Fibroblast of skin of back (primary cell): Measurements from ENCODE around the gene GZMH. TPM values are rescaled to one million over a fixed set of nuclear protein-coding genes. Genes with fewer than 3 reads are reported as not detected.
"Not testable (repeated sequence)": the region's sequence is repeated elsewhere in the genome, so short reads cannot be mapped to it uniquely, and the experiment has no call there.

Experiments
- DNase-seq: peaks from one replicate; pipeline ENCODE4 v3.0.0-alpha.2; 2013
- polyA plus RNA-seq, 2 experiments: library from polyadenylated mRNA; unstranded; fragments of 120-200 nt; gene quantifications; one replicate each; pipeline ENCODE4 v1.2.1, GENCODE V29; 2013; ENCODE audit not compliant: insufficient read length in 2 of 2

Gene GZMH, protein sequence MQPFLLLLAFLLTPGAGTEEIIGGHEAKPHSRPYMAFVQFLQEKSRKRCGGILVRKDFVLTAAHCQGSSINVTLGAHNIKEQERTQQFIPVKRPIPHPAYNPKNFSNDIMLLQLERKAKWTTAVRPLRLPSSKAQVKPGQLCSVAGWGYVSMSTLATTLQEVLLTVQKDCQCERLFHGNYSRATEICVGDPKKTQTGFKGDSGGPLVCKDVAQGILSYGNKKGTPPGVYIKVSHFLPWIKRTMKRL
- polyA plus RNA-seq (2013, experiment 1 of 2; ENCODE audit: insufficient read length): not detected
- polyA plus RNA-seq (2013, experiment 2 of 2; ENCODE audit: insufficient read length): not detected

DNA sequence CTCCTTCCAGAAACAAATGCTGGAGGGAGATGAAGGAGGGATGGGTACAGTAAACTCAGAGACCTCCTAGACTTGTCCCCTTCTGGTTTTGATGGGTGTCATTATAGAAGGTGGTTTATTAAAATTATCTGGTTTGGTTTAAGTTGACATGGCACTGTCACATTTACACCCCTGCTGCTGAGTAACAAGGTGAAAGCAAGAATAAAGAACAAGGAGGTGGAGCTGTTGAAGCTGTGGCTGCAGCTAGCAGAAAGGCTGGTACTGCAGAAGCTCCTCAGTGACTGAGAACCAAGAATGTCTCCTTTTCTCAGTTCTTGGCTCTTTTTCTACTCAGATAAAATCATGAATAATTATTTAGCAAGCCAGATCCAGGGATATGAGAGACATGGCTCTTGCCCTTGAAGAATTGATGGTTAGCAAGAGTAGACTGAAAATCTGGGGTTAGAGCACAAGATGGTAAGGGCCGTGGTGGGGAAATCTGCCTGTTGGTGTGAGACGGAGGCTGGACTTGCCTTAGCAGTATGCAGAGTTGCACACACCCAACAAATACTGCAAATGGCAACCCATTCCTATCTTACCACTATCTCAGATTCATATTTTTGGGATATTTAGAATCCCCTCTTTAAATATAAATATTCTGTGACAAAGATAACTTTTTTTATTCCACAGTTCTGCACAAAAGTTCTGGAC lies at the start of gene GZMH:
TSS of gene GZMH (minus strand) at position 31 of the 690 bp plus-strand sequence. CDS start 72 bp downstream, outside the sequence.
- no peak for DNase-seq

DNA sequence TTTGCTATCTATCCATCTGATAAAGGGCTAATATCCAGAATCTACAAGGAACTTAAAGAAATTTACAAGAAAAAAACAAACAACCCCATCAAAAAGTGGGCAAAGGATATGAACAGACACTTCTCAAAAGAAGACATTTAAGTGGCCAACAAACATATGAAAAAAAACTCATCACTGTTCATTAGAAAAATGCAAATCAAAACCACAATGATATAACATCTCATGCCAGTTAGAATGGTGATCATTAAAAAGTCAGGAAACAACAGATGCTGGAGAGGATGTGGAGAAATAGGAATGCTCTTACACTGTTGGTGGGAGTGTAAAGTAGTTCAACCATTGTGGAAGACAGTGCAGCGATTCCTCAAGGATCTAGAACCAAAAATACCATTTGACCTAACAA lies 38.9 kb upstream of the GZMH start:
- DNase-seq: not testable (repeated sequence)

DNA sequence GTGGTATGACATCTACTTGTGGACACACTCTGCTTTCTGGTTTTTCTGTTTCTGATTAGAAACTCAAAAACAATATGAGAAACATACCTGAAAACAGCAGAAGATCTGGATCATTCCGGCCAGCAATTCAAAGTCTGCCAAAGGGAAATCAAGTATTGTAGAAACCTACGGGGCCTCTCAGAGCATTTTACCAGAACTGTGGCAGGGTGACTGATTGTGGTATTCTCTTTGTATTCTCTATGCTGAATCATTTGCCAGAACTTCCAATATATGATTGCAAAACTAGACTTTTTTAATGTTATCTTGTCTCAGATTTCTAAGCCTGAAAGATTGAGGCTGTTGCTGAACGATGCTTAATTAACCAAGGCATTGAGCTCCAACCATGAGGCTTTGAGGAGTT lies 30.4 kb upstream of the GZMH start:
- no peak for DNase-seq

DNA sequence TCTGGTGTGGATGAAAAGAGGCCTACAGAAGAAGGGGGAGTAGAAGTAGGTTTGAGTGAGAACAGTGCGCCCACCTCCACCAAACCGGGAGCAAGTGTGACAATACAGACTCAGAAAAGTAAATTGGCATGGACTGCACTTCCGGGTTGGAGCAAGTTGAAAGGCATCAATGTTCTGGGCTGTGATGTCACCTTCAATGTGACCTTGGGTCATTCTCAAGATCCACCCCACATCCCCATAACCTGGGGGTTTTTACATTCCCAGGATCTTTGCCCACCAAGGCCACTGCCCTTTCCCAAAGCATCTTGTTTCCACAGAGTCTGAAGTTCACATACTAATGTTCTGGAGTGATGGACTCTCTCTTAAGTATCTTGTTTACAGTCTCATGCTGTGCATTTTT lies 29.8 kb upstream of the GZMH start:
- no peak for DNase-seq

DNA sequence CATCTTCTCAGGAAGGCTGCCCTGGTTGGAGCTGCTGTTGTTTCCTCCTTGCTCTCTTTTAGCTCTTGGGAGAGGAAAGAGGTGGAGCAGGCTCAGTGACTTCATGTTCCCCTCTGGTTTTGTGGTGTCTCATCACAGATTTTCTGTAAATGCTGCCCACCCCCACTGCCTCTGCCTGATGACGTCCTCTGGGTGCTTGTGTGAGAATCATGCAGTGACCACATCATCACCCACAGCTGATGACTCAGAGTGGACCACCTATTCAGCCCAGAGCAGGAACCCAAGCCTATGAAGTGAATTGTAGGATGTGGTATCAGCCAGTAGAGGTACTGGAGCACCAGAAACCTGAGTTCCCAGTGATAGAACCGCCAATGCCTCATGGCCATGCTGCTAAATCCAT lies 24.7 kb upstream of the GZMH start, which contains the start of gene GZMB:
TSS of gene GZMB (minus strand) at position 33 of the 400 bp plus-strand sequence. CDS start at position 3, 30 bp downstream.
- DNase-seq: no peak

DNA sequence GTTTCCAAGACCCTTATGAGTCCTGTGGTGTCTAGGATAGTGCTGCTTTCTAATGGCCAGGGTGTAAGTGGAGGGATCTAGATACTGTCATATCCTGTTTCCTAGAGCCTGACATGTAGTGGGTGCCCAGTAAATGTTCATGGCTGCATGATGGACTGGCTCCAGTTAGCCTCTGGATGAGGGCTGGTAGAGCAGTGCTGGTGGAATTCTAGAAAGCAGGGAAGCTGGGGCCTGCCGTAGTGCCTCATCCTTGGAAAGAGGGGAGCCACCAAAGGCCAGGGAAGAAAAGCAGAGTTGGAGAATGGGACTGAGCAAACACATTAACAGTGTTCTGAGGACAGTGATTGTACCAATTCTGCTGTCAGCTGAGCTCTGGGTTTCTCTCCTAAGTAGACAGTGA lies 23.9 kb upstream of the GZMH start:
- DNase-seq: no peak

DNA sequence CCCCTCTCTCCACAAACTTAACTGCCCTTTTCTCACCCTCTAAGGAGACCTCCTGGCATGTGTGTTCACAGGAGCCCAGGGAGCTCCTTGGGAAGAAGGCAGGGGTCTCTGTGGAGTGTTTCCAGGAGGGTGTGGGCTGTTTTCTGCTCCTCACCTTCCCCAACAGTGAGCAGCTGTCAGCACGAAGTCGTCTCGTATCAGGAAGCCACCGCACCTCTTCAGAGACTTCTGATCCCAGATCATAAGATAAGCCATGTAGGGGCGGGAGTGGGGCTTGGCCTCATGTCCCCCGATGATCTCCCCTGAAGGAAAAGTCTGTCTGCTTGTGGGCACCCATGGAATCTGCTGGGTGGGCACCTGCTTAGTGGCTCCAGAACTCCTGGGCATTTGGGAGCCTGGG lies 23.3 kb upstream of the GZMH start:
- no peak for DNase-seq

DNA sequence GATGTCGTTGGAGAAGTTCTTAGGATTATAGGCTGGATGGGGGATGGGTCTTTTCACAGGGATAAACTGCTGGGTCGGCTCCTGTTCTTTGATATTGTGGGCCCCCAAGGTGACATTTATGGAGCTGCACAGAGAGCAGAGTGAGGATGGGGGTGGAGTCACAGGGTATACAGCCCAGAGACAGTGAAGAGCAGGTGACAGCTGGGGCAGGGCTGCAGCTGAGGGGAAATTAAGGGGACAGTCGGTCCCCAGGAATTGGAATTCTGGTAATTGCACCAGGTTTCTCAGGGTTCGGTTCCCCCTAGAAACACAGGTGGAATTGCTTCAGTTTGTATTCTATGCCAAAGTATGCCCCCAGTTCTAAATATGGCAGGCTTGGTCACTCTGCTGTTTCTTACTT lies 22.9 kb upstream of the GZMH start:
- no peak for DNase-seq

DNA sequence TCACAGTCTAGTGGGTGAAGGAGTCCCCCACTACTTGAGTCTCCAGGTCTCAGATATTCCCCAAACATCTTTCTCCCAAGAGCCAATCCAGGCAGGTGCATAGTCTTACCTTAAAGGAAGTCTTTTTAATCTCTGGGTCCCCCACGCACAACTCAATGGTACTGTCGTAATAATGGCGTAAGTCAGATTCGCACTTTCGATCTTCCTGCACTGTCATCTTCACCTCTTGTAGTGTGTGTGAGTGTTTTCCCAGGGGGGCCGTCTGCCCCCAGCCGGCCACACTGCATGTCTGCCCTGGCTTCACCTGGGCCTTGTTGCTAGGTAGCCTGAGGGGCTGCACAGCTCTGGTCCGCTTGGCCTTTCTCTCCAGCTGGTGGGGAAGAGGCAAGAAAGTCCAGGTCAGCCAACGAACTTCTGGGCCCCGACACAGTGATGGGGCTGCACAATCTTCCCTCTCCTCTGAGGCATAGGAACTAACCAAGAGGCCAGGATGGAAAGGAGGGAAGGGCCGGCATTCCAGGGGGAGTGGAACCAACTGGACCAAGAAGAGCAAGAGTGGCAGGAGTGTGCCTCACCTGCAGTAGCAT lies 22.4 kb upstream of the GZMH start:
- DNase-seq: no peak

DNA sequence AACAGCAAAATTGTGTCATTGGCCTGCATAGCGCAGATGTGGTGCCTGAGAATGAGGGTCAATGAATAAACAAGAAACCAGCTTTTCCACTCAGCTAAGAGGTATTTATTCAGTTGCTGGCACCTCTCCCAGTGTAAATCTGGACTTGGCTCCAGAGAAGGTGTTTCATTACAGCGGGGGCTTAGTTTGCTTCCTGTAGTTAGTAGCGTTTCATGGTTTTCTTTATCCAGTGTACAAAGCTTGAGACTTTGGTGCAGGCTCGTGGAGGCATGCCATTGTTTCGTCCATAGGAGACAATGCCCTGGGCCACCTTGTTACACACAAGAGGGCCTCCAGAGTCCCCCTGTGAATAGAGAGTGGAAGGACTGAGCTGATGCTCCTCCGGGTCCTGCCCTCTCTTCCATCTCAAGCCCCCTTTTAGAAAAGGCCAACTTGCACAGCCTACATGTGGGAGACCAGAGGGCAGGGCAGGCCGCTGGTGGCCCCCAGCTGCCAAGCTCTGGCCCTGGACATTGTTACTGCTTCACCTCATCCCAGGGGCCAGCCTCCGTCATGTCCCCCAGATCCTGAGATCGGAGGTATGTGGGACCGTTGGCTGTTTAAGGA lies 21.5 kb upstream of the GZMH start:
- DNase-seq: no peak

DNA sequence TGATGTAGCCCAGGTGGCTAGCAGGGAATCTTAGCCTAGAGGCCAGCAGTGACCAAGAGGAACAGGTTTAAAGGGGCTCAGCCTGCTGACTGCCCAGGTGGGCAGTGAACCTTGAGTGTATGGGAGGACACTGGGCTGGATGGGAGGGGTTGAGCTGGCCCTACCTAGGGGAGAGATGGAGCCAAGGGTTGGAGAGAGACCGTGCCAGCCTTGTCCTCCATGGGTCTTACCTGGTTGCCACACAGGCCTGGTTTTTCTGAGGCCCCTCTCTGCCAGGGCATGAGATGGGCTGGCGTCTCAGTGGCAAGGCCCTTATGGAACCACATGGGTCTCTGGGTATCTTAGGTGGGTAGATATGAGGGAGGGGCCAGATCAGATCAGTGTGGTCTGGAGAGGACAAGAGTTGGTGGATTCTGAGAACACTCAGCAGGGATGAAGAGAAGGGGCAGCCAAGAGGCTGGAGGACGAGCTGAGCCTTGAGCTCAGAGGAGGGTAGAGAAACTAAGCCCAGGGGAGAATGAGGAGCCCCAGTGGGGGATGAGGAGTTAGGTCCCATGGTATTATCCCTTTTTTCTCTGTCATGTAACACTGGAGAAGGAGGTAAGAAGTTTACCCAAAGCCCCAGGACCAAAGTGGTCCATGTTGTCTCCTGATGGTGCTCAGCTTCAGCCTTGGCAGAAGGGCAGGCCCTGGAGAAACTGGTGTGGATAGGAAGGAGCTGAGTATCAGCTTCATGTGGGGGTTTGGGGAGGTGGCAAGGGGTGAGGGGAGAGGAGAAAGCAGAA lies 20.8 kb upstream of the GZMH start:
- DNase-seq: no peak

DNA sequence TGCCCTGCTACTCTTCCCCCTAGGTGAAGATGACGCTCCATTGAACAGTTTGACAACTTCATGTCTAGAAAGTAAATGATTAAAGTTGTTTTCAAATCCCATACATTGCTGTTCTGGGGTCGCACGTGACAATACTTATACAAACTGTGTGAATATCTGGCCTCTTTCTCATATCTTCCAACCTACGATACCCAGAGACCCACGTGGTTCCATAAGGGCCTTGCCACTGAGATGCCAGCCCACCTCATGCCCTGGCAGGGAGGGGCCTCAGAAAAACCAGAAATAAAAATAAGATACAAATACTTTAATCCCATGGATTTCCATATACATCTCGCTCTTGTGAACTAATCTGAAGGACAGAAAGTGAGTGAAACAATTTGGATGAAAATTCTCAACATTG lies 20.0 kb upstream of the GZMH start:
- no peak for DNase-seq

DNA sequence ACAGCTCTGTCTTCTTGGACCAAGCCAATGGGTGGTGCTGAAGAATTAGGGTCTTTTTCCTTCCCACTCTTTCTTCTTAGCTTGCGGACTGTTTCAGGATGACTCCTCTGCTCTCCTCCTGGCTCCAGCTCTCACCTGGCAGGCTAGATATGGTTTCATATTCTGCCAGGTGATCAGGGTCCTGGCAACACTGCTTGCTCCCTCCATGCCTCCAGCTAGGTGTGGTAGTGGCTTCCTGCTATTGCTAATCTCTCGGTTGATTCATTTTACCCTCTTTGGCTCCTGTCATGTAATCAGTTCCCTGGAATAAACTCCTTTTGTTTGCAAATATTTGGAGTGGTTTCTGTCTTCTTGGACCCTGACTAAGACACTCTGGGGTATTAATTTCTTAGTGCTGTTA lies 4.3 kb upstream of the GZMH start:
- no peak for DNase-seq

DNA sequence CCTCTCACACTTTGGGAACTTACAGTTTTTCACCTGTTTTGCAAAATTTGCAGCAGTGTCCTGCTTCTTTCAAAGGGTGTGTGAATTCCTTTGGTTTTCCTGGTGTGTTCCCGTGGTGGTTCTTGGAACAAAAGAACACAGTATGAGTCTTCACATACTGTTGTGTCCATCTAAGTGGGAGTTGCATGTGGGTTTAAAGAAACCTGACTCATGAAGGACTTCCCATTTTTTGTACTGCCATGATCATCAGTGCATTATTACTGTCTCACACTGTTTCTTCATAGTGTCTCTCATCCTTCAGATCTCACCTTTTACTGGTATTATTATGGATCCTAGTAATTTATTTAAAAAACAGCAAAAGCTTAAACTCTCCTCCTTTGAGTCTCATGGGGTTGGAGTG lies 3.8 kb upstream of the GZMH start:
- DNase-seq: no peak

DNA sequence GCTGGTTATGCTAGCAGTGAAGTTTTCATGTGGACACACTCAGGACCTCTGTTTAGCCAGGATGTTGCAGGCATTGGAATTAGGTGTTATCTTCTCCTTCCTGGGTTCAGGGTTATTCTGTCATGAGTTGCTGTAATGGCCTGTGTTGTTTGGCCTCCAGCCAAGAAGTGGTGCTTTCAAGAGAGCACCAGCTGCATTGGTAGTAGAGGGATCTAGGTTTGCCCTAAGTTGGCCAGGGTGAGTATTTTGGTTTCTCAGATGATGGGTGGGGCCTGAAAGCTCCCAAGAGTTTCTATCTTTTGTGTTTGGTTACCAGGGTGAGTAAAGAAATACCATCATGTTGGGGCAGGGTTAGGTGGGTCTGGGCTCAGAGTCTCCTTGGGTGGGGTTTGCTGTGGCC lies 2.7 kb upstream of the GZMH start:
- no peak for DNase-seq

DNA sequence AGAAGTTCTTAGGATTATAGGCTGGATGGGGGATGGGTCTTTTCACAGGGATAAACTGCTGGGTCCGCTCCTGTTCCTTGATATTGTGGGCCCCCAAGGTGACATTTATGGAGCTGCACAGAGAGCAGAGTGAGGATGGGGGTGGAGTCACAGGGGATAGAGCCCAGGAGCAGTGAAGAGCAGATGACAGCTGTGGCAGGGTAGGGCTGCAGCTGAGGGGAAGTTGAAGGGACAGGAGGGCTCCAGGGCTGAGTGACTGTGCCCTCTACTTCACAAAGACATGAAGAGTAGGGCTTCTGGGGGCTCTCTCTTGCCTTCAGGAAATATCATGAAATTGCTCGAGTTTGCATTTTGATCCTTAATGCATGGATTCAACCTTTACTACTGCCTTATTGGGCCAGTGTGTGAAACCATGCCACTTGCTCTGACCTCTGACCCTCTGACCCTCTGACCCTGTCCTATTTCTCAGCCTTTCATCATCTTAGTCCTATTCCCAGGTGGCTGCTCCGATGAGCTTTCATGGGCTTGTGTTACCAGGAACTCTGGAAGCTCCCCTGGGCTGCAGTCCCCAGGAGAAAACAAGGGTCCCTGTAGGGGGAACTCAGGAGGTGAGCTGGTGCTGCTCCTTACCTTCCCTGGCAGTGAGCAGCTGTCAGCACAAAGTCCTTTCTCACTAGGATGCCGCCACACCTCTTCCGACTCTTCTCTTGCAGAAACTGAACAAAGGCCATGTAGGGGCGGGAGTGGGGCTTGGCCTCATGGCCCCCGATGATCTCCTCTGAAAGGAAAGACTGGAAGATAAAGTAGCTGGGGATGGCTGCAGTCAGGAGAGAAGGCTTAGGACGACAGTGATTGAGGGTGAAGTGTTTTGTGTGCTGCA lies 1.6 kb downstream of the GZMH start:
- no peak for DNase-seq

DNA sequence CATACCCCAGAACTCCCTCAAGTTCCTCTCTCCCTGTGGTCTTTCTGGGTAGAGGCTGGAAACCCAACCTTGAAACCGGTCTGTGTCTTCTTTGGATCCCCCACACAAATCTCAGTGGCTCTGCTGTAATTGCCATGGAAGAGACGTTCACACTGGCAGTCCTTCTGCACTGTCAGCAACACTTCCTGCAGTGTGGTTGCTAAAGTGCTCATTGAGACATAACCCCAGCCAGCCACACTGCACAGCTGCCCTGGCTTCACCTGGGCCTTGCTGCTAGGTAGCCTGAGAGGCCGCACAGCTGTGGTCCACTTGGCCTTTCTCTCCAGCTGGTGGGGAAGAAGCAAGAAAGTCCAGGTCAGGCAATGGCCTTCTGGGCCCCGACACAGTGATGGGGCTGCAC lies 2.4 kb downstream of the GZMH start:
- no peak for DNase-seq

DNA sequence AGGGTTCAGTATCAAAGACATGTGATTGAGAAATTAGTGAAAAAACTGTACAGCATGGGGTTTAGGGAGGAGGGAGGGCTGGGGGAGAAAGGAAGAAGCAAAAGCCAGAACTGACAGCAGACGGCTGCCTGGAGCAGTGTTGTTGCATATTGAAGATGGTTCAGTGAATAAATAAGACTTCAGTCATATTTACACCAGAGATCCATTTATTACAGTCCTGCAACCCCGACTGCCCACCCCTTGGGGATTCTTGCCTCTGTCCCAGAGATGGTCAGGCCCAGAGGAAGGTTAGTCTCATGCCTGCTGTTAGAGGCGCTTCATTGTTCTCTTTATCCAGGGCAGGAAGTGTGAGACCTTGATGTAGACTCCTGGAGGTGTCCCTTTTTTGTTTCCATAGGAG lies 3.2 kb downstream of the GZMH start:
- DNase-seq: no peak

DNA sequence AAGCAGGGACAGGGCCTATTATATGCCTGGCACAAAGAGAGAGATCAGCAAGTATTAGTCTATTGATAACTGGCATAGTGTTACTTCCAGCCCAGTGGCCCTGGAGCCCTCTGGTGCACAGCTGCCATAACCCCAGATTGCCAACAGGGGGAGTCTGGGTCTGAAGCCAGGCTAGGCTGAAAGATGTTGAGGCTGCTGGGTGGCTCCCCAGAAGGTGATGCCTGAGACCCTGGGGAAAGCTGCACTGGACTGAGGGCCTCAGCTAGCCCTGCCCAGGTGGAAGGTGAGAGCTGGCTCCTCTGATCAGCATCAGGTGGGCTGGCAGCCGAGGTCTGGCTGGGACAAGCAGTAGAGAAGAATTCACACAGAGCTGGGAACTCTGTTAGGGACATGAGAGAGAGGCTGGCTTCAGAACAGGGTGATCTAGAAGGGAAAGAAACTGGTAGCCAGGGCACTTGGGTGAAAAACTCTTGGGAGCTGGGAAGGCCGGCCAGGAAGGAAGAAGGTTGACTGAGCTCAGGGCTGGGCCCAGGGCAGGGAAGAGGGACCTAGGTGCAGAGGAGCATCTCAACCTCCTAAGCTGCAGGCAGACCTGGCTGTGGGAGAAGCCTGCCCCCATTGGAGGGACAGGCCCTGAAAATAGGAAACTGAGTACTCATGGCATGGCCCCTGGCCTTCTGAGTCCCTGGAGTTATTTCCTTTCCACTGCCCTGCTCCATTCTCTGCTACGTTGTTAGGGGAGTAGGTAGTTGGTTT lies 3.9 kb downstream of the GZMH start:
- DNase-seq: no peak

DNA sequence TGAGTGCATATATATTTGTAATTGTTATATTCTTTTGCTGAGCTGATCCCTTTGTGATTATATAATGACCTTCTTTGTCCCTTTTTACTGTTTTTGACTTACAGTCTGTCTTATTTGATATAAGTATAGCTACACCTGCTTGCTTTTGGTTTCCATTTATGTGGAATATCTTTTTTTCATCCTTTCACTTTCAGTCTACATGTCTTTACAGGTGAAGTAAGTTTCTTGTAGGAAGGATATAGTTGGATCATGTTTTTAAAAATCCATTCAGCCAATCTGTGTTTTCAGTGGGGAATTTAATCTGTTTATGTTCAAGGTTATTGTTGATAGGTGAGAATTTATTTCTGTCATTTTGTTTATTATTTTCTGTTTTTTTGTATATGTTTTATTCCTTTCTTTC lies 12.1 kb downstream of the GZMH start:
- no peak for DNase-seq
